ENCODE data around the gene ANKRD35. TPM values are rescaled to one million over a fixed set of nuclear protein-coding genes. Genes with fewer than 3 reads are reported as not detected.

The ANKRD35 gene
- polyA plus RNA-seq, 3 donors, result 0.40 to 1.5 (median 1.3) TPM

DNA sequence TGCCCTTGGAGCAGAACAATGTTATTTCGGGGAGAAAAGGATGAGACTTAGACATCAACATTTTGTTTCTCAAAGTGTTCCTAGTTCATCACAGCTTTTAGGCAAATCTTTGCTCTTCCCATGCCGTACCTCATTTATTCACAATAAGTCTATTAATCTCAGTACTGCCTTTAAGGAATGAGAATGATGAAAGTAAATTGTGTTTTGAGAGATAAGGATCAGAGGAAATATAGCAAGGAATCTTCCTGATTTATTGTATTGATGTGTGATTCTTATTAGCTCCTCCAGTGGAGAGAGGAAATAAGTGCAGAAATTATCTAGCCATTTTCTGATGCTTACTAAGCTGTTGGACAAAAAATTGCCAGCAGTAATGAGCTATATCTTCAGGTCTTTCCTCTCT, 59.6 kb downstream of the ANKRD35 start:
- intact Hi-C loops (cut with micrococcal nuclease), result no loop called here
- H3K79me2 ChIP-seq (ENCODE audit: insufficient read depth, low read length), result peaks cover 37% of the 10 kb centered on the region
- H3K27me3 ChIP-seq (ENCODE audit: control insufficient read depth in 2 of 2, insufficient read depth in 2 of 2, low read length in 2 of 2), result no peaks in the 10 kb centered on the region
- TF ChIP-seq, protein P1, sequence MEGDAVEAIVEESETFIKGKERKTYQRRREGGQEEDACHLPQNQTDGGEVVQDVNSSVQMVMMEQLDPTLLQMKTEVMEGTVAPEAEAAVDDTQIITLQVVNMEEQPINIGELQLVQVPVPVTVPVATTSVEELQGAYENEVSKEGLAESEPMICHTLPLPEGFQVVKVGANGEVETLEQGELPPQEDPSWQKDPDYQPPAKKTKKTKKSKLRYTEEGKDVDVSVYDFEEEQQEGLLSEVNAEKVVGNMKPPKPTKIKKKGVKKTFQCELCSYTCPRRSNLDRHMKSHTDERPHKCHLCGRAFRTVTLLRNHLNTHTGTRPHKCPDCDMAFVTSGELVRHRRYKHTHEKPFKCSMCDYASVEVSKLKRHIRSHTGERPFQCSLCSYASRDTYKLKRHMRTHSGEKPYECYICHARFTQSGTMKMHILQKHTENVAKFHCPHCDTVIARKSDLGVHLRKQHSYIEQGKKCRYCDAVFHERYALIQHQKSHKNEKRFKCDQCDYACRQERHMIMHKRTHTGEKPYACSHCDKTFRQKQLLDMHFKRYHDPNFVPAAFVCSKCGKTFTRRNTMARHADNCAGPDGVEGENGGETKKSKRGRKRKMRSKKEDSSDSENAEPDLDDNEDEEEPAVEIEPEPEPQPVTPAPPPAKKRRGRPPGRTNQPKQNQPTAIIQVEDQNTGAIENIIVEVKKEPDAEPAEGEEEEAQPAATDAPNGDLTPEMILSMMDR (IDR thresholded peaks at IDR 0.05), result no peak
- no peak overlapping the region for H3K4me2 ChIP-seq (replicated peaks; ENCODE audit: extremely low read depth, low read length, poor library complexity, severe bottlenecking)
- no peak for DNase-seq
- peaks cover 14% of the 10 kb centered on the region for H4K20me1 ChIP-seq (ENCODE audit: insufficient read depth, low read length)
- H3K27ac ChIP-seq (ENCODE audit: low read depth in 1 of 2, low read length in 2 of 2), result no peak overlapping the region
- H3K4me3 ChIP-seq (replicated peaks in 1 of 3; ENCODE audit: low read depth in 2 of 3, low read length in 3 of 3), result no peak overlapping the region
- H3K36me3 ChIP-seq (replicated peaks in 1 of 2; ENCODE audit: control insufficient read depth in 1 of 2, insufficient read depth in 2 of 2, low read length in 2 of 2), result peaks cover 49 to 56% of the 10 kb centered on the region in 2 donors
- Mint-ChIP-seq H3K9me3 (no peaks in the 10 kb centered on the region), H3K4me3 (no peak overlapping the region), H3K27ac (no peak overlapping the region), H3K4me1 (peaks cover 17% of the 10 kb centered on the region), H3K27me3 (ENCODE audit: low read depth in 3 of 3) (peaks cover 0 to 4% (median 3%) of the 10 kb centered on the region in 3 donors), H3K36me3 (peaks cover 48 to 54% of the 10 kb centered on the region in 2 donors)
- H3K4me1 ChIP-seq (ENCODE audit: control insufficient read depth in 1 of 2, insufficient read depth in 2 of 2, low read length in 2 of 2), result peaks cover 11% of the 10 kb centered on the region in 2 donors
- H2AFZ ChIP-seq (ENCODE audit: insufficient read depth, low read depth, low read length, poor library complexity, severe bottlenecking), result no peak overlapping the region
- H3K9me3 ChIP-seq (replicated peaks in 1 of 2; ENCODE audit: control insufficient read depth in 1 of 2, insufficient read depth in 1 of 2, low read length in 2 of 2), result no peaks in the 10 kb centered on the region
- 100% methylated on average over 1 of the region's 2 CpGs for WGBS (ENCODE audit: insufficient coverage)
- no peak overlapping the region for H3K9ac ChIP-seq (ENCODE audit: insufficient read depth, low read length, poor library complexity, severe bottlenecking)

DNA sequence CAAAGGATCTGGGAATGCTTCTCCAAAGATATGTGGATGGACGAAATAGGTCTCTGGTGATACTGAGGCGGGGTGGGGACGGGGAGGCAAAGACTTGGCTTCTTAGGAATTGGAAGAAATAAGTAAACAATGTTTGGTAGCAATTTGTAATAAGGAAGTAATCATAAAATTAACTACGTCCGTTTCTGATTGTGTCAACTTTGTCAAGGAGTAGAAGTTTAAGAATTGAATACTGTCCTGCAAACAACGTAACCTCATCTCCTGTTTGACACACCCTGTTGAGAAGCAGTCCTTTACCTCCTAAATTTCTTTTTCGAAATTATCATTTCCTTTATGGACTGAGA, 61.2 kb downstream of the ANKRD35 start:
- no CpG with 5 or more reads among the region's 7 CpGs for WGBS (ENCODE audit: insufficient coverage)
- H3K4me3 ChIP-seq (replicated peaks in 1 of 3; ENCODE audit: low read depth in 2 of 3, low read length in 3 of 3), result peak overlapping the region; percentile 62 to 93 (median 82)
- peak overlapping the region; percentile 92 to 99 for H3K27ac ChIP-seq (ENCODE audit: low read depth in 1 of 2, low read length in 2 of 2)
- peaks cover 11% of the 10 kb centered on the region in 2 donors for H3K4me1 ChIP-seq (ENCODE audit: control insufficient read depth in 1 of 2, insufficient read depth in 2 of 2, low read length in 2 of 2)
- H3K27me3 ChIP-seq (ENCODE audit: control insufficient read depth in 2 of 2, insufficient read depth in 2 of 2, low read length in 2 of 2), result no peaks in the 10 kb centered on the region
- peaks cover 37% of the 10 kb centered on the region for H3K79me2 ChIP-seq (ENCODE audit: insufficient read depth, low read length)
- peaks cover 36 to 38% of the 10 kb centered on the region in 2 donors for H3K36me3 Mint-ChIP-seq
- H3K9me3 ChIP-seq (replicated peaks in 1 of 2; ENCODE audit: control insufficient read depth in 1 of 2, insufficient read depth in 1 of 2, low read length in 2 of 2), result no peaks in the 10 kb centered on the region
- peaks cover 0 to 4% (median 3%) of the 10 kb centered on the region in 3 donors for H3K27me3 Mint-ChIP-seq (ENCODE audit: low read depth in 3 of 3)
- DNase-seq, result no peak
- peaks cover 34 to 40% of the 10 kb centered on the region in 2 donors for H3K36me3 ChIP-seq (replicated peaks in 1 of 2; ENCODE audit: control insufficient read depth in 1 of 2, insufficient read depth in 2 of 2, low read length in 2 of 2)
- intact Hi-C loops (cut with micrococcal nuclease), result no loop called here
- peak overlapping the region; percentile 93 to 96 for H3K4me3 Mint-ChIP-seq
- H2AFZ ChIP-seq (ENCODE audit: insufficient read depth, low read depth, low read length, poor library complexity, severe bottlenecking), result peak overlapping the region; percentile 86
- TF ChIP-seq, protein P1 (IDR thresholded peaks at IDR 0.05), result no peak
- peak overlapping the region; percentile 79 for H3K4me2 ChIP-seq (replicated peaks; ENCODE audit: extremely low read depth, low read length, poor library complexity, severe bottlenecking)
- H3K9ac ChIP-seq (ENCODE audit: insufficient read depth, low read length, poor library complexity, severe bottlenecking), result peak overlapping the region; percentile 93
- peak overlapping the region; percentile 93 to 98 (median 96) for H3K27ac Mint-ChIP-seq
- H4K20me1 ChIP-seq (ENCODE audit: insufficient read depth, low read length), result peaks cover 14% of the 10 kb centered on the region
- no peaks in the 10 kb centered on the region for H3K9me3 Mint-ChIP-seq
- H3K4me1 Mint-ChIP-seq, result peaks cover 17% of the 10 kb centered on the region
